Mesothelial cell of epicardium (in vitro differentiated cells): ENCODE measurements around the gene ROBO2. TPM values are rescaled to one million over a fixed set of nuclear protein-coding genes. Genes with fewer than 3 reads are reported as not detected.

Experiments used
- DNase-seq, 2 experiments: peaks; one replicate each; pipeline ENCODE4 v3.0.0; 2021; ENCODE audit warnings: low spot score in 2 of 2; ENCODE audit not compliant: unreplicated experiment in 2 of 2
- H3K27ac Mint-ChIP-seq: 2 replicates; pipeline ENCODE4 v1.8.0; 2021; ENCODE audit warnings: mixed read lengths
- H3K27me3 Mint-ChIP-seq: 2 replicates; pipeline ENCODE4 v1.8.0; 2021; ENCODE audit warnings: low read depth, mixed read lengths
- H3K36me3 Mint-ChIP-seq: 2 replicates; pipeline ENCODE4 v1.8.0; 2021; ENCODE audit warnings: mixed read lengths
- H3K4me1 Mint-ChIP-seq: 2 replicates; pipeline ENCODE4 v1.8.0; 2021; ENCODE audit warnings: mixed read lengths
- H3K4me3 Mint-ChIP-seq: 2 replicates; pipeline ENCODE4 v1.8.0; 2021; ENCODE audit warnings: mild to moderate bottlenecking, moderate library complexity, mixed read lengths
- H3K9me3 Mint-ChIP-seq: 2 replicates; pipeline ENCODE4 v1.8.0; 2021; ENCODE audit warnings: mixed read lengths
- total RNA-seq: library from RNA; stranded (reverse); gene quantifications from 3 replicates; pipeline ENCODE4 v1.2.1, GENCODE V29; 2021
- TF ChIP-seq, protein P1 (sequence below): fragments of 200-600 bp; sonication (generic); IDR thresholded peaks from one replicate; pipeline ENCODE4 v1.5.0; 2021; ENCODE audit warnings: antibody characterized with exemption; ENCODE audit not compliant: unreplicated experiment

Gene ROBO2
- total RNA-seq, 1 donor from 2014 or later = 82.3 TPM

DNA sequence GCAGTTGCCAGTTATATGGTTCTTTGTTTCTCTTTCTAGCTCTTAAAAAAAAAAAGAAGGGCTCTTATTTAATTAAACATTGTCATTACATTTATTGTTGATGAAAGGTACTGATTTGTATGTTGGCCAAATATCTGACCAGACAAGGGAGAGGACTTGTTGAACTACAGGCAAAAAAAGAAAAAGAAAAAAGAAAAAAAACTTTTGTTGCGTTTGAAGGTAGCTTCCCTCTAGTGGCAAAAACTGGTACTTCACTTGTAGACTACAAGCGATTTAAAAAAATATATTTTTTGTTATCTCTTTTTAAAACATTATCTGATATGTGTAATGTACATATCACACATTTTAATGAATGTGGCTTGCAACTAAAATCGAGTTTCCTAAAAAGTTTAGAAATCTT is 280.6 kb downstream of the ROBO2 start:
- TF ChIP-seq, protein P1, sequence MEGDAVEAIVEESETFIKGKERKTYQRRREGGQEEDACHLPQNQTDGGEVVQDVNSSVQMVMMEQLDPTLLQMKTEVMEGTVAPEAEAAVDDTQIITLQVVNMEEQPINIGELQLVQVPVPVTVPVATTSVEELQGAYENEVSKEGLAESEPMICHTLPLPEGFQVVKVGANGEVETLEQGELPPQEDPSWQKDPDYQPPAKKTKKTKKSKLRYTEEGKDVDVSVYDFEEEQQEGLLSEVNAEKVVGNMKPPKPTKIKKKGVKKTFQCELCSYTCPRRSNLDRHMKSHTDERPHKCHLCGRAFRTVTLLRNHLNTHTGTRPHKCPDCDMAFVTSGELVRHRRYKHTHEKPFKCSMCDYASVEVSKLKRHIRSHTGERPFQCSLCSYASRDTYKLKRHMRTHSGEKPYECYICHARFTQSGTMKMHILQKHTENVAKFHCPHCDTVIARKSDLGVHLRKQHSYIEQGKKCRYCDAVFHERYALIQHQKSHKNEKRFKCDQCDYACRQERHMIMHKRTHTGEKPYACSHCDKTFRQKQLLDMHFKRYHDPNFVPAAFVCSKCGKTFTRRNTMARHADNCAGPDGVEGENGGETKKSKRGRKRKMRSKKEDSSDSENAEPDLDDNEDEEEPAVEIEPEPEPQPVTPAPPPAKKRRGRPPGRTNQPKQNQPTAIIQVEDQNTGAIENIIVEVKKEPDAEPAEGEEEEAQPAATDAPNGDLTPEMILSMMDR = peak; percentile 100
- H3K9me3 Mint-ChIP-seq = peaks cover 7% of the 10 kb centered on the region
- H3K36me3 Mint-ChIP-seq = no peaks in the 10 kb centered on the region
- H3K27ac Mint-ChIP-seq = no peak overlapping the region
- H3K27me3 Mint-ChIP-seq = no peaks in the 10 kb centered on the region
- no peaks in the 10 kb centered on the region for H3K4me1 Mint-ChIP-seq
- H3K4me3 Mint-ChIP-seq = no peak overlapping the region
- DNase-seq = no peak

DNA sequence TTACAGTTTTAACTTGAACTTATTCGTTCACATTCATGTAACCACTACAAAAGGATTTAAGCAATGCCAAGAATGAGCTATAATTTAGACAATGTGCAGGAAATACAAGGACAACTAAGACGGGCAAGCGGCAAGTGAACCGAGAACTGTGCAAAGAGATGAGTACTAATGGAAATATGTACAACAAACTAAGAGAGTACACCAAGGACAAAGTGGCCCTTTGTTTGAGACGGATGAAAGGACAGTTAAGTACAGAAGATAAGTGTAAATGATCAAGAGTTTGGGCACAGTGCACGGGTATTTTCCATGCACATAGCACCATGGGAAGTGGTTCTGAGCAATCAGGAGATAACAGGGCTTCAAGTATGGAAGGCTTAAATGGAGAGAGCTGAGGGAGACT is 281.7 kb downstream of the ROBO2 start:
- no peak overlapping the region for H3K4me3 Mint-ChIP-seq
- no peaks in the 10 kb centered on the region for H3K27me3 Mint-ChIP-seq
- H3K36me3 Mint-ChIP-seq = no peaks in the 10 kb centered on the region
- TF ChIP-seq, protein P1 = no peak
- H3K9me3 Mint-ChIP-seq = peaks cover 7% of the 10 kb centered on the region
- no peak overlapping the region for H3K27ac Mint-ChIP-seq
- DNase-seq = no peak
- H3K4me1 Mint-ChIP-seq = no peaks in the 10 kb centered on the region

DNA sequence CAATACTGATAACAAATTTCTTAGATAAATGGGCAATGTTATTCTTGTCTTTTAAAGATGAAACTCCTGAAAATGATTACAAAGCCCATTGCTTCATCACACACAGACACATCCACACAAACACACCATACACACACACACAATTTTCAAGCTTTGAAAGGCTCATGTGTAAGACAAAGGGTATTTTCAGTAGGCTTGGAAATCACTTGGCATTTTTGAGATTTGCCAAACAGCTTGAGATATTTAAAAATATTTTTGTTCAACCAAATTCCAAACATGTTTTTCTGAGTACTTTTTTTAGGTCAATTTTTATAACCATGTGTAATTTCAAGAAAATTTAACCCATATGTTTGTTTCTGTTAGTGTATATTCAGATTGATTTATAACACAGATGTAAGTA is 283.7 kb downstream of the ROBO2 start:
- Mint-ChIP-seq H3K27ac (no peak overlapping the region), H3K36me3 (no peaks in the 10 kb centered on the region), H3K4me1 (no peaks in the 10 kb centered on the region), H3K4me3 (no peak overlapping the region), H3K27me3 (no peaks in the 10 kb centered on the region), H3K9me3 (peaks cover 7% of the 10 kb centered on the region)
- DNase-seq = no peak
- TF ChIP-seq, protein P1 = no peak

DNA sequence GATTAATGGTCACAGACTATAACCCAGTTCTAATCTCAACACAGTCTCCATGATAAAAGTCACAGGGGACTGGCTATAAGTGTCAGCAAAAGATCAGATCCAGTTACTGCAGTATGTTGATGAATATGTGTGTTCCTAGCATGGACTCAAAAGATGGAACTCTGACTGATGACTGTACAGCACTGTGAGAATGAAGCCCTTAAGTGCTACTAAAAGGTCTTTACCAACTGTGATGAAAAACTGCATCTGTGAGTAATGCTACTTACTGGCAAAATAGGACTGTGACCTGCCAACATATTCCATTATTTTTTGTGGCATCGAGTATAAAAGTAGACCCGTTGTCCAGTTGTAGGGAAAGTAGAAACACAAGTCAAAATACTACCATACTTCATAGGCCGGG is 284.2 kb downstream of the ROBO2 start:
- H3K9me3 Mint-ChIP-seq = peaks cover 7% of the 10 kb centered on the region
- no peak overlapping the region for H3K4me3 Mint-ChIP-seq
- no peaks in the 10 kb centered on the region for H3K36me3 Mint-ChIP-seq
- no peaks in the 10 kb centered on the region for H3K27me3 Mint-ChIP-seq
- TF ChIP-seq, protein P1 = no peak
- H3K4me1 Mint-ChIP-seq = no peaks in the 10 kb centered on the region
- DNase-seq = no peak
- no peak overlapping the region for H3K27ac Mint-ChIP-seq

DNA sequence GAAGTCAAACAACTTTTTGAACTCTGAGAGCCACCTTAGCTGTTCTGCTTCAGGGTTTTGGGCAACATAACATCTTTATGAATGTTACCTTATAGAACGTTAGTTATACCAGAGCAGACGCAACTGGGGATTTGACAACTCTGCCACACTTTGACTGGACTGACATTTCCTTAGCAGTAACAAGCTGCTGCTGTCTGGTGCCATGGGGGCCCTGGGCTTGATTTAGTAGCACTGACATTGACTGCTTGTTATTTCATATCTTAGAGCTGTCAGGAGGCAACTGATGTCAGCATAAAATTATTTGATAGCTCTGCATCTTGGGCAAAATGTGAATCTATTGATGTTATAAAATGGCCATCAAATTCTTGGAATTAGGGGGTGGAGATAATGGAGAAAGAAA is 285.4 kb downstream of the ROBO2 start:
- H3K4me1 Mint-ChIP-seq = no peaks in the 10 kb centered on the region

DNA sequence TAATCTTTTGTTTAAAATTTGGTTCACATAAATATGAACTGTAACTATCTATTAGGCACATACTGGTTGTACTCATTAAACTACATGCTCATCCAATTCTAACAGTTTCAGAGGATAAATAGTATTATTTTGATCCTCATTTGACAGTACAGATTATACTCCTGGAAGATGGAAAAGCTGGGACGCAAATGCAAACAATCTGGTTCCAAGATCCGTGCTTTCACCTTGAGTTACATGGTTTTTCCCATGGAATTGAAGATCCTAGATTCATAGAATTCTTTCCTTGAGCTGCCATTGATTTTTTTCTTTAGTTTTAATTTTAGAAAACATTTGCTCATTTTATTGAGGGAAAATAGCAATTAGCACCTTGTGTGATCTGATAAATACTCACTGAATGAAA is 285.8 kb downstream of the ROBO2 start:
- TF ChIP-seq, protein P1 = no peak
- Mint-ChIP-seq H3K27me3 (no peaks in the 10 kb centered on the region), H3K36me3 (no peaks in the 10 kb centered on the region), H3K9me3 (peaks cover 7% of the 10 kb centered on the region), H3K4me3 (no peak overlapping the region), H3K27ac (no peak overlapping the region), H3K4me1 (no peaks in the 10 kb centered on the region)
- no peak for DNase-seq

More for the DNA sequence above, 285.4 kb downstream of the ROBO2 start:
- Mint-ChIP-seq H3K27ac (no peak overlapping the region), H3K36me3 (no peaks in the 10 kb centered on the region), H3K4me3 (no peak overlapping the region), H3K9me3 (peaks cover 7% of the 10 kb centered on the region), H3K27me3 (no peaks in the 10 kb centered on the region)
- DNase-seq = no peak
- TF ChIP-seq, protein P1 = no peak
